HepG2 (cell line): Measurements from ENCODE around the gene CELSR3. TPM values are rescaled to one million over a fixed set of nuclear protein-coding genes. Genes with fewer than 3 reads are reported as not detected.
A peak's percentile ranks its signal among the peaks of the same experiment; 100 is the strongest.

Experiments
- ERF ChIP-seq: IDR thresholded peaks from 2 replicates; pipeline ENCODE4 v1.6.1; 2018; ENCODE audit warnings: missing biosample characterization, missing genetic modification reagents
- FOXA3 ChIP-seq: IDR thresholded peaks from 2 replicates; pipeline ENCODE4 v1.6.1; 2016; ENCODE audit warnings: missing genetic modification reagents, missing compliant biosample characterization
- FOXC1 ChIP-seq: sonication (generic); formaldehyde crosslinking; IDR thresholded peaks from 2 replicates; pipeline ENCODE4 v1.8.0; 2022; ENCODE audit warnings: mild to moderate bottlenecking, missing genetic modification reagents, borderline replicate concordance
- GATAD2A ChIP-seq: IDR thresholded peaks from 2 replicates; pipeline ENCODE4 v1.6.1; 2016
- GZF1 ChIP-seq: sonication (generic); formaldehyde crosslinking; IDR thresholded peaks from 2 replicates; pipeline ENCODE4 v1.5.1; 2020; ENCODE audit warnings: mild to moderate bottlenecking, missing genetic modification reagents
- NCOA2 ChIP-seq: sonication (generic); formaldehyde crosslinking; IDR thresholded peaks from 2 replicates; pipeline ENCODE4 v1.8.0; 2022; ENCODE audit warnings: inconsistent platforms
- PHF8 ChIP-seq: sonication (generic); formaldehyde crosslinking; IDR thresholded peaks from 2 replicates; pipeline ENCODE4 v1.5.0; 2020; ENCODE audit warnings: missing genetic modification reagents
- SAP130 ChIP-seq: IDR thresholded peaks from 2 replicates; pipeline ENCODE4 v1.6.1; 2016; ENCODE audit warnings: low read depth
- SP2 ChIP-seq: sonication (generic); formaldehyde crosslinking; IDR thresholded peaks from 2 replicates; pipeline ENCODE4 v1.5.1; 2020; ENCODE audit warnings: mild to moderate bottlenecking, missing genetic modification reagents
- SP4 ChIP-seq: sonication (generic); formaldehyde crosslinking; IDR thresholded peaks from 2 replicates; pipeline ENCODE4 v1.8.1; 2023; ENCODE audit warnings: mild to moderate bottlenecking, missing genetic modification reagents
- ZNF557 ChIP-seq: sonication (generic); formaldehyde crosslinking; IDR thresholded peaks from 2 replicates; pipeline ENCODE4 v1.4.0; 2020; ENCODE audit warnings: missing genetic modification reagents
- ZNF776 ChIP-seq: sonication (generic); formaldehyde crosslinking; IDR thresholded peaks from 2 replicates; pipeline ENCODE4 v1.4.0; 2020; ENCODE audit warnings: mild to moderate bottlenecking, missing genetic modification reagents
- polyA plus RNA-seq, 8 experiments: library from polyadenylated mRNA; depleted of rRNA in 3 of 8; stranded (reverse) in 7 of 8; unstranded in 1 of 8; fragments of >200 nt; fragmentation: Illumina TruSeq in 4 of 8; extraction: Trizol in 4 of 8; gene quantifications; 2 replicates each; pipeline versions ENCODE4 v1.2.1 to v1.2.3, GENCODE V29; 2011 to 2016; ENCODE audit warnings: low read depth in 4 of 8, missing spikeins in 1 of 8, mixed read lengths in 1 of 8; ENCODE audit not compliant: insufficient read depth in 1 of 8
- total RNA-seq, 5 experiments: library from RNA; depleted of rRNA; stranded (reverse); fragments of >200 nt; fragmentation: Illumina TruSeq; extraction: Trizol; gene quantifications; 2 replicates each; pipeline ENCODE4 v1.2.3, GENCODE V29; 2016; ENCODE audit warnings: low read depth in 1 of 5
- TF ChIP-seq, protein P1 (sequence below): sonication (generic); formaldehyde crosslinking; IDR thresholded peaks from 2 replicates; pipeline ENCODE4 v1.5.1; 2020; ENCODE audit warnings: mild to moderate bottlenecking, missing genetic modification reagents, moderate library complexity
- TF ChIP-seq, protein P2 (sequence below): IDR thresholded peaks from 2 replicates; pipeline ENCODE4 v1.6.1; 2016; ENCODE audit warnings: low read depth
- TF ChIP-seq, protein P3 (sequence below): sonication (generic); formaldehyde crosslinking; IDR thresholded peaks from 2 replicates; pipeline ENCODE4 v1.5.1; 2020; ENCODE audit warnings: missing genetic modification reagents, mild to moderate bottlenecking, borderline replicate concordance
- TF ChIP-seq, protein P4 (sequence below): sonication (generic); formaldehyde crosslinking; IDR thresholded peaks from 2 replicates; pipeline ENCODE4 v1.5.0; 2020; ENCODE audit warnings: mild to moderate bottlenecking, missing genetic modification reagents, moderate library complexity
- TF ChIP-seq, protein P5 (sequence below): sonication (generic); formaldehyde crosslinking; IDR thresholded peaks from 2 replicates; pipeline ENCODE4 v1.5.1; 2020; ENCODE audit warnings: missing genetic modification reagents, mild to moderate bottlenecking, borderline replicate concordance

Gene CELSR3
- total and polyA plus RNA-seq, 2 of the 13 experiments (the other 11 are each of a cell fraction or from before 2014, with no cell fraction given), result 5.4 to 6.7 TPM

DNA sequence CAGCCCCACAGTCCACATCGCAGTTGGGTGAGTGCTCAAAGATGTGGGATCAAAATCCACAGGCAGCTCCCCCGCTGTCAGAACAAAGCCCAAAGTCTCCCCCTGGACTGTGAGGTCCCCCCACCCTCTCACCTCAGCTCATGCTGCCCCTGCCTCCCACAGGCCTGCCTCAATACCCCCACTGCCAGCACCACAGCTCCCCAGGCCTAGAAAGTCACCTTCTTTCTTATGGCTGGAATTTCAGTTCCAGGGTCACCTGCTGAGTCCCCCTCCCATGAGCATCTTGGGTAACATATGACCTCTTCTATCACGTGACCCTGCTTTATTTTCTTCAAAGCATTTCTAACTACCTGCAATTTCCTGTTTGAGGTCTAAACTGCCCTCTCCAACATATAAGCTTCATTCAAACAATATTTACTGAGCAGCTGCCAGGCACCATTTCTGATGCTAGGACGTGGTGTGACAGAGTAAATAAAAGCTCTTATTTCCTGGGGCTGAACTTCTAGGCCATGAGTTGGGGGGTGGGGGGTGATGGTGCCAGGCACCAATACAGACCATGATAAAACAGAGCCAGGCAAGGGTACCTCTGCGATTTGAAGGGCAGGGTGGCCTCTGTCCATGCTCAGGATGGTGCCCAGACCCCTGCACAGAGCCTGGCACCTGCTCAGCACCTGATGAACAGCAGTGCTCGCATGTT, 38.7 kb downstream of the CELSR3 start (continued):
- TF ChIP-seq, protein P1, sequence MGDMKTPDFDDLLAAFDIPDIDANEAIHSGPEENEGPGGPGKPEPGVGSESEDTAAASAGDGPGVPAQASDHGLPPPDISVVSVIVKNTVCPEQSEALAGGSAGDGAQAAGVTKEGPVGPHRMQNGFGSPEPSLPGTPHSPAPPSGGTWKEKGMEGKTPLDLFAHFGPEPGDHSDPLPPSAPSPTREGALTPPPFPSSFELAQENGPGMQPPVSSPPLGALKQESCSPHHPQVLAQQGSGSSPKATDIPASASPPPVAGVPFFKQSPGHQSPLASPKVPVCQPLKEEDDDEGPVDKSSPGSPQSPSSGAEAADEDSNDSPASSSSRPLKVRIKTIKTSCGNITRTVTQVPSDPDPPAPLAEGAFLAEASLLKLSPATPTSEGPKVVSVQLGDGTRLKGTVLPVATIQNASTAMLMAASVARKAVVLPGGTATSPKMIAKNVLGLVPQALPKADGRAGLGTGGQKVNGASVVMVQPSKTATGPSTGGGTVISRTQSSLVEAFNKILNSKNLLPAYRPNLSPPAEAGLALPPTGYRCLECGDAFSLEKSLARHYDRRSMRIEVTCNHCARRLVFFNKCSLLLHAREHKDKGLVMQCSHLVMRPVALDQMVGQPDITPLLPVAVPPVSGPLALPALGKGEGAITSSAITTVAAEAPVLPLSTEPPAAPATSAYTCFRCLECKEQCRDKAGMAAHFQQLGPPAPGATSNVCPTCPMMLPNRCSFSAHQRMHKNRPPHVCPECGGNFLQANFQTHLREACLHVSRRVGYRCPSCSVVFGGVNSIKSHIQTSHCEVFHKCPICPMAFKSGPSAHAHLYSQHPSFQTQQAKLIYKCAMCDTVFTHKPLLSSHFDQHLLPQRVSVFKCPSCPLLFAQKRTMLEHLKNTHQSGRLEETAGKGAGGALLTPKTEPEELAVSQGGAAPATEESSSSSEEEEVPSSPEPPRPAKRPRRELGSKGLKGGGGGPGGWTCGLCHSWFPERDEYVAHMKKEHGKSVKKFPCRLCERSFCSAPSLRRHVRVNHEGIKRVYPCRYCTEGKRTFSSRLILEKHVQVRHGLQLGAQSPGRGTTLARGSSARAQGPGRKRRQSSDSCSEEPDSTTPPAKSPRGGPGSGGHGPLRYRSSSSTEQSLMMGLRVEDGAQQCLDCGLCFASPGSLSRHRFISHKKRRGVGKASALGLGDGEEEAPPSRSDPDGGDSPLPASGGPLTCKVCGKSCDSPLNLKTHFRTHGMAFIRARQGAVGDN (CRISPR knock-in tag), result peak; percentile 92
- TF ChIP-seq, protein P2, sequence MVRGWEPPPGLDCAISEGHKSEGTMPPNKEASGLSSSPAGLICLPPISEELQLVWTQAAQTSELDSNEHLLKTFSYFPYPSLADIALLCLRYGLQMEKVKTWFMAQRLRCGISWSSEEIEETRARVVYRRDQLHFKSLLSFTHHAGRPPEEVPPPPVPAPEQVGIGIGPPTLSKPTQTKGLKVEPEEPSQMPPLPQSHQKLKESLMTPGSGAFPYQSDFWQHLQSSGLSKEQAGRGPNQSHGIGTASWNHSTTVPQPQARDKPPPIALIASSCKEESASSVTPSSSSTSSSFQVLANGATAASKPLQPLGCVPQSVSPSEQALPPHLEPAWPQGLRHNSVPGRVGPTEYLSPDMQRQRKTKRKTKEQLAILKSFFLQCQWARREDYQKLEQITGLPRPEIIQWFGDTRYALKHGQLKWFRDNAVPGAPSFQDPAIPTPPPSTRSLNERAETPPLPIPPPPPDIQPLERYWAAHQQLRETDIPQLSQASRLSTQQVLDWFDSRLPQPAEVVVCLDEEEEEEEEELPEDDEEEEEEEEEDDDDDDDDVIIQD, result peak; percentile 44
- TF ChIP-seq GATAD2A (CRISPR knock-in tag), result peak; percentile 54
- TF ChIP-seq PHF8 (CRISPR knock-in tag), result peak; percentile 16; the same call in 1 of the 2 replicates
- no peak for TF ChIP-seq ZNF557 (CRISPR knock-in tag)
- no peak for TF ChIP-seq ZNF776 (CRISPR knock-in tag)
- peak; percentile 58; the same call in 1 of the 2 replicates for TF ChIP-seq NCOA2 (CRISPR knock-in tag)
- peak; percentile 82 for TF ChIP-seq SAP130 (CRISPR knock-in tag)
- TF ChIP-seq, protein P3, sequence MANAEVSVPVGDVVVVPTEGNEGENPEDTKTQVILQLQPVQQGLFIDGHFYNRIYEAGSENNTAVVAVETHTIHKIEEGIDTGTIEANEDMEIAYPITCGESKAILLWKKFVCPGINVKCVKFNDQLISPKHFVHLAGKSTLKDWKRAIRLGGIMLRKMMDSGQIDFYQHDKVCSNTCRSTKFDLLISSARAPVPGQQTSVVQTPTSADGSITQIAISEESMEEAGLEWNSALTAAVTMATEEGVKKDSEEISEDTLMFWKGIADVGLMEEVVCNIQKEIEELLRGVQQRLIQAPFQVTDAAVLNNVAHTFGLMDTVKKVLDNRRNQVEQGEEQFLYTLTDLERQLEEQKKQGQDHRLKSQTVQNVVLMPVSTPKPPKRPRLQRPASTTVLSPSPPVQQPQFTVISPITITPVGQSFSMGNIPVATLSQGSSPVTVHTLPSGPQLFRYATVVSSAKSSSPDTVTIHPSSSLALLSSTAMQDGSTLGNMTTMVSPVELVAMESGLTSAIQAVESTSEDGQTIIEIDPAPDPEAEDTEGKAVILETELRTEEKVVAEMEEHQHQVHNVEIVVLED (CRISPR knock-in tag), result 0 out of 2 replicates have a peak, but pooled peaks have one; percentile 2
- no peak; the same call in none of the 2 replicates for TF ChIP-seq FOXC1 (CRISPR knock-in tag)
- TF ChIP-seq SP4, result peak; percentile 61; the same call in 1 of the 2 replicates
- TF ChIP-seq, protein P4, sequence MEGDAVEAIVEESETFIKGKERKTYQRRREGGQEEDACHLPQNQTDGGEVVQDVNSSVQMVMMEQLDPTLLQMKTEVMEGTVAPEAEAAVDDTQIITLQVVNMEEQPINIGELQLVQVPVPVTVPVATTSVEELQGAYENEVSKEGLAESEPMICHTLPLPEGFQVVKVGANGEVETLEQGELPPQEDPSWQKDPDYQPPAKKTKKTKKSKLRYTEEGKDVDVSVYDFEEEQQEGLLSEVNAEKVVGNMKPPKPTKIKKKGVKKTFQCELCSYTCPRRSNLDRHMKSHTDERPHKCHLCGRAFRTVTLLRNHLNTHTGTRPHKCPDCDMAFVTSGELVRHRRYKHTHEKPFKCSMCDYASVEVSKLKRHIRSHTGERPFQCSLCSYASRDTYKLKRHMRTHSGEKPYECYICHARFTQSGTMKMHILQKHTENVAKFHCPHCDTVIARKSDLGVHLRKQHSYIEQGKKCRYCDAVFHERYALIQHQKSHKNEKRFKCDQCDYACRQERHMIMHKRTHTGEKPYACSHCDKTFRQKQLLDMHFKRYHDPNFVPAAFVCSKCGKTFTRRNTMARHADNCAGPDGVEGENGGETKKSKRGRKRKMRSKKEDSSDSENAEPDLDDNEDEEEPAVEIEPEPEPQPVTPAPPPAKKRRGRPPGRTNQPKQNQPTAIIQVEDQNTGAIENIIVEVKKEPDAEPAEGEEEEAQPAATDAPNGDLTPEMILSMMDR (CRISPR knock-in tag), result 0 out of 2 replicates have a peak, but pooled peaks have one; percentile 7
- 0 out of 2 replicates have a peak, but pooled peaks have one; percentile 9 for TF ChIP-seq SP2 (CRISPR knock-in tag)
- TF ChIP-seq ERF, result peak; percentile 81; the same call in 1 of the 2 replicates
- TF ChIP-seq GZF1 (CRISPR knock-in tag), result no peak
- peak; percentile 69 for TF ChIP-seq FOXA3 (CRISPR knock-in tag)
- TF ChIP-seq, protein P5, sequence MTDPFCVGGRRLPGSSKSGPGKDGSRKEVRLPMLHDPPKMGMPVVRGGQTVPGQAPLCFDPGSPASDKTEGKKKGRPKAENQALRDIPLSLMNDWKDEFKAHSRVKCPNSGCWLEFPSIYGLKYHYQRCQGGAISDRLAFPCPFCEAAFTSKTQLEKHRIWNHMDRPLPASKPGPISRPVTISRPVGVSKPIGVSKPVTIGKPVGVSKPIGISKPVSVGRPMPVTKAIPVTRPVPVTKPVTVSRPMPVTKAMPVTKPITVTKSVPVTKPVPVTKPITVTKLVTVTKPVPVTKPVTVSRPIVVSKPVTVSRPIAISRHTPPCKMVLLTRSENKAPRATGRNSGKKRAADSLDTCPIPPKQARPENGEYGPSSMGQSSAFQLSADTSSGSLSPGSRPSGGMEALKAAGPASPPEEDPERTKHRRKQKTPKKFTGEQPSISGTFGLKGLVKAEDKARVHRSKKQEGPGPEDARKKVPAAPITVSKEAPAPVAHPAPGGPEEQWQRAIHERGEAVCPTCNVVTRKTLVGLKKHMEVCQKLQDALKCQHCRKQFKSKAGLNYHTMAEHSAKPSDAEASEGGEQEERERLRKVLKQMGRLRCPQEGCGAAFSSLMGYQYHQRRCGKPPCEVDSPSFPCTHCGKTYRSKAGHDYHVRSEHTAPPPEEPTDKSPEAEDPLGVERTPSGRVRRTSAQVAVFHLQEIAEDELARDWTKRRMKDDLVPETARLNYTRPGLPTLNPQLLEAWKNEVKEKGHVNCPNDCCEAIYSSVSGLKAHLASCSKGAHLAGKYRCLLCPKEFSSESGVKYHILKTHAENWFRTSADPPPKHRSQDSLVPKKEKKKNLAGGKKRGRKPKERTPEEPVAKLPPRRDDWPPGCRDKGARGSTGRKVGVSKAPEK (CRISPR knock-in tag), result no peak
